K562 (cell line): ENCODE data around the gene PI4K2A. TPM values are rescaled to one million over a fixed set of nuclear protein-coding genes. Genes with fewer than 3 reads are reported as not detected.

Experiments used
- ARID2 ChIP-seq: fragments of 450-650 bp; IDR thresholded peaks from 2 replicates; pipeline ENCODE4 v1.6.1; 2017; ENCODE audit warnings: antibody characterized with exemption, mild to moderate bottlenecking
- CAMTA2 ChIP-seq: fragments of 250-450 bp; sonication (Bioruptor Pico); conservative IDR thresholded peaks from 2 replicates; pipeline ENCODE4 v1.5.1; 2022
- CEBPB ChIP-seq: fragments of 450-650 bp; IDR thresholded peaks from 2 replicates; pipeline ENCODE4 v1.6.1; 2016; ENCODE audit warnings: missing genetic modification characterization, missing compliant biosample characterization
- ETV6 ChIP-seq, 3 experiments: fragments of 150-350 bp in 1 of 3; sonication (generic) in 1 of 3; formaldehyde crosslinking in 1 of 3; IDR thresholded peaks; 2 replicates each; pipeline versions ENCODE4 v1.6.1 to v1.8.0; 2014 to 2022; ENCODE audit warnings: borderline replicate concordance in 2 of 3, low read depth in 2 of 3, antibody characterized with exemption in 1 of 3, low read length in 1 of 3, mild to moderate bottlenecking in 1 of 3, missing genetic modification reagents in 1 of 3
- FOS ChIP-seq: IDR thresholded peaks from 3 replicates; pipeline ENCODE4 v1.6.1; 2011; ENCODE audit not compliant: insufficient read length; ENCODE audit errors: extremely low read depth
- GTF2F1 ChIP-seq: IDR thresholded peaks from 2 replicates; pipeline ENCODE4 v1.6.1; 2011; ENCODE audit warnings: low read depth, low read length, improper control_type of control experiment
- LARP7 ChIP-seq: fragments of 450-650 bp; IDR thresholded peaks from 2 replicates; pipeline ENCODE4 v1.6.1; 2016
- MCM2 ChIP-seq: fragments of 450-650 bp; IDR thresholded peaks from 2 replicates; pipeline ENCODE4 v1.6.1; 2017; ENCODE audit warnings: low read depth, mild to moderate bottlenecking
- MIER1 ChIP-seq: fragments of 450-650 bp; IDR thresholded peaks from 2 replicates; pipeline ENCODE4 v1.6.1; 2016; ENCODE audit warnings: antibody characterized with exemption, mild to moderate bottlenecking, low read depth
- NFE2L1 ChIP-seq: fragments of 450-650 bp; IDR thresholded peaks from 2 replicates; pipeline ENCODE4 v1.6.1; 2016; ENCODE audit warnings: missing genetic modification characterization, low read depth, mild to moderate bottlenecking, missing compliant biosample characterization, moderate library complexity, borderline replicate concordance
- POLR2A ChIP-seq: fragments of 450-650 bp; conservative IDR thresholded peaks from 2 replicates; pipeline ENCODE4 v1.6.1; 2016
- SIRT6 ChIP-seq: IDR thresholded peaks from one replicate; pipeline ENCODE4 v1.6.1; 2012; ENCODE audit warnings: low read depth, mild to moderate bottlenecking, control low read depth, inconsistent platforms, low read length, moderate library complexity
- SMAD4 ChIP-seq: fragments of 250-450 bp; sonication (Bioruptor Pico); conservative IDR thresholded peaks from 2 replicates; pipeline ENCODE4 v1.8.0; 2021; ENCODE audit warnings: inconsistent platforms, mild to moderate bottlenecking, moderate library complexity
- ZNF124 ChIP-seq: sonication (generic); formaldehyde crosslinking; IDR thresholded peaks from 2 replicates; pipeline ENCODE4 v1.8.1; 2022; ENCODE audit warnings: missing genetic modification reagents
- ZNF274 ChIP-seq: IDR thresholded peaks from 2 replicates; pipeline ENCODE4 v1.6.1; 2011; ENCODE audit warnings: low read depth, mild to moderate bottlenecking, low read length, moderate library complexity, borderline replicate concordance
- ZNF57 ChIP-seq: fragments of 450-650 bp; formaldehyde crosslinking; IDR thresholded peaks from 2 replicates; pipeline ENCODE4 v1.4.0; 2020; ENCODE audit warnings: mild to moderate bottlenecking, moderate library complexity
- polyA plus RNA-seq, 8 experiments: library from polyadenylated mRNA; depleted of rRNA in 4 of 8; stranded (reverse) in 5 of 8; unstranded in 3 of 8; fragments of >200 nt; fragmentation: Nextera tagmentation in 2 of 8; fragmentation: Illumina TruSeq in 1 of 8; extraction: Ambion mirVana in 2 of 8; extraction: Trizol in 1 of 8; gene quantifications; 2 replicates each; pipeline versions ENCODE4 v1.2.1 to v1.2.3, GENCODE V29; 2011 to 2014; ENCODE audit warnings: inconsistent platforms in 1 of 8, missing spikeins in 1 of 8
- total RNA-seq, 7 experiments: library from RNA; depleted of rRNA in 6 of 7; stranded (reverse); fragments of >200 nt in 6 of 7; fragmentation: Illumina TruSeq in 2 of 7; extraction: Trizol in 2 of 7; gene quantifications; 2 replicates each; pipeline versions ENCODE4 v1.2.1 to v1.2.3, GENCODE V29; 2011 to 2021; ENCODE audit warnings: low replicate concordance in 1 of 7
- TF ChIP-seq, protein P1 (sequence below): fragments of 450-650 bp; formaldehyde crosslinking; IDR thresholded peaks from 2 replicates; pipeline ENCODE4 v1.4.0; 2020; ENCODE audit warnings: mild to moderate bottlenecking, moderate library complexity
- TF ChIP-seq, protein P2 (sequence below): fragments of 250-450 bp; sonication (Bioruptor Pico); IDR thresholded peaks from 2 replicates; pipeline ENCODE4 v1.4.0; 2020; ENCODE audit warnings: mild to moderate bottlenecking, moderate library complexity, borderline replicate concordance
- TF ChIP-seq, protein P3 (sequence below): IDR thresholded peaks from 2 replicates; pipeline ENCODE4 v1.6.1; 2011; ENCODE audit warnings: borderline replicate concordance, low read depth, mild to moderate bottlenecking, moderate library complexity, low read length; ENCODE audit not compliant: insufficient read depth, poor library complexity, severe bottlenecking
- TF ChIP-seq, protein P4 (sequence below): IDR thresholded peaks from 2 replicates; pipeline ENCODE4 v1.6.1; 2012; ENCODE audit warnings: low read depth, low read length, improper control_type of control experiment, borderline replicate concordance

Gene PI4K2A
- total and polyA plus RNA-seq, 9 of the 15 experiments (the other 6 are each of a cell fraction or from before 2014, with no cell fraction given) = 4.4 to 28.4 (median 16.5) TPM

DNA sequence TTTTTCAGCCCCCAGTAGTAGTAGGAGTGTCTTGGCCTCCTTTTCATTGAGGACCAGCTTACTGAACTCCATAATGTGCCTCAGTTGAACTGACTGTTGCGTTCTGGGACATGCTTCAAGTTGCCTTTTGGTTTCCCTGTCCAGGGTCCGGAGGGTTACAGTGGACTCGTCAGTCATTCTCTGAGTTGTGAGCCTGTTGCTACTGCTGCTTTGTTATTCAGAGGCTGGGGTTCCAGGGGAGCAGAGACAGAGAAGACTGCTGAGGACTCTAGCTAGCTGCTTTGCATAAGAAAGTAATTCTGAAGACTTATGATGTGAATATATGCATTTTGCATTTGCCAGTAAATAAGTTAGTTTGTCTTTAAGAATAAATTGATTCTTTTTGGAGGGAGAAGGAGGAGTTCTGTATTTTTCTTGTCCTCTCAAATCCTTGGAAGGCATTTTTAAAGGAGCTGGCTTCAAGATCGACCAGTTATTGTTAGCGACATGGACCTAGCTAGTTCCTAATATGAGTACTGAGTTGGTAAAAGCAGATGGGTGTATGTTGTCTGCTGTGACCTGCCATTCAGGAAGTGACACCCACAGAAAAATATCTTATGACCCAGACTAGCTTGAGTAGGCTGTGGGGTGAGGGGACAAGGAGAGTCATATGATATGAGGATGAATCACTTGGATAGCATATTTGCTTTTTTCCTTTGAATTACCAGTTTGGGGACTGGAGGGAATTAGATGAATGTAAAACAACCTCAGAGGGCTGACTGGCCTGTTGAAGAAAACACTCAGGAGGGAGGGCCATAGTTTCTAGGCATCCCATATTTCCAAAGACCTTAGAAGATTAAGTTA lies 8.3 kb downstream of the PI4K2A start (continued):
- no peak for TF ChIP-seq CAMTA2
- no peak for TF ChIP-seq GTF2F1
- TF ChIP-seq, protein P1, sequence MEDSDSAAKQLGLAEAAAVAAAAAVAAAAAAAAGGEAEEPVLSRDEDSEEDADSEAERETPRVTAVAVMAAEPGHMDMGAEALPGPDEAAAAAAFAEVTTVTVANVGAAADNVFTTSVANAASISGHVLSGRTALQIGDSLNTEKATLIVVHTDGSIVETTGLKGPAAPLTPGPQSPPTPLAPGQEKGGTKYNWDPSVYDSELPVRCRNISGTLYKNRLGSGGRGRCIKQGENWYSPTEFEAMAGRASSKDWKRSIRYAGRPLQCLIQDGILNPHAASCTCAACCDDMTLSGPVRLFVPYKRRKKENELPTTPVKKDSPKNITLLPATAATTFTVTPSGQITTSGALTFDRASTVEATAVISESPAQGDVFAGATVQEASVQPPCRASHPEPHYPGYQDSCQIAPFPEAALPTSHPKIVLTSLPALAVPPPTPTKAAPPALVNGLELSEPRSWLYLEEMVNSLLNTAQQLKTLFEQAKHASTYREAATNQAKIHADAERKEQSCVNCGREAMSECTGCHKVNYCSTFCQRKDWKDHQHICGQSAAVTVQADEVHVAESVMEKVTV (CRISPR knock-in tag) = no peak
- no peak for TF ChIP-seq MCM2
- TF ChIP-seq SMAD4 = no peak
- TF ChIP-seq ZNF57 (CRISPR knock-in tag) = no peak
- TF ChIP-seq, protein P2, sequence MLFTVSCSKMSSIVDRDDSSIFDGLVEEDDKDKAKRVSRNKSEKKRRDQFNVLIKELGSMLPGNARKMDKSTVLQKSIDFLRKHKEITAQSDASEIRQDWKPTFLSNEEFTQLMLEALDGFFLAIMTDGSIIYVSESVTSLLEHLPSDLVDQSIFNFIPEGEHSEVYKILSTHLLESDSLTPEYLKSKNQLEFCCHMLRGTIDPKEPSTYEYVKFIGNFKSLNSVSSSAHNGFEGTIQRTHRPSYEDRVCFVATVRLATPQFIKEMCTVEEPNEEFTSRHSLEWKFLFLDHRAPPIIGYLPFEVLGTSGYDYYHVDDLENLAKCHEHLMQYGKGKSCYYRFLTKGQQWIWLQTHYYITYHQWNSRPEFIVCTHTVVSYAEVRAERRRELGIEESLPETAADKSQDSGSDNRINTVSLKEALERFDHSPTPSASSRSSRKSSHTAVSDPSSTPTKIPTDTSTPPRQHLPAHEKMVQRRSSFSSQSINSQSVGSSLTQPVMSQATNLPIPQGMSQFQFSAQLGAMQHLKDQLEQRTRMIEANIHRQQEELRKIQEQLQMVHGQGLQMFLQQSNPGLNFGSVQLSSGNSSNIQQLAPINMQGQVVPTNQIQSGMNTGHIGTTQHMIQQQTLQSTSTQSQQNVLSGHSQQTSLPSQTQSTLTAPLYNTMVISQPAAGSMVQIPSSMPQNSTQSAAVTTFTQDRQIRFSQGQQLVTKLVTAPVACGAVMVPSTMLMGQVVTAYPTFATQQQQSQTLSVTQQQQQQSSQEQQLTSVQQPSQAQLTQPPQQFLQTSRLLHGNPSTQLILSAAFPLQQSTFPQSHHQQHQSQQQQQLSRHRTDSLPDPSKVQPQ = no peak
- TF ChIP-seq, protein P3, sequence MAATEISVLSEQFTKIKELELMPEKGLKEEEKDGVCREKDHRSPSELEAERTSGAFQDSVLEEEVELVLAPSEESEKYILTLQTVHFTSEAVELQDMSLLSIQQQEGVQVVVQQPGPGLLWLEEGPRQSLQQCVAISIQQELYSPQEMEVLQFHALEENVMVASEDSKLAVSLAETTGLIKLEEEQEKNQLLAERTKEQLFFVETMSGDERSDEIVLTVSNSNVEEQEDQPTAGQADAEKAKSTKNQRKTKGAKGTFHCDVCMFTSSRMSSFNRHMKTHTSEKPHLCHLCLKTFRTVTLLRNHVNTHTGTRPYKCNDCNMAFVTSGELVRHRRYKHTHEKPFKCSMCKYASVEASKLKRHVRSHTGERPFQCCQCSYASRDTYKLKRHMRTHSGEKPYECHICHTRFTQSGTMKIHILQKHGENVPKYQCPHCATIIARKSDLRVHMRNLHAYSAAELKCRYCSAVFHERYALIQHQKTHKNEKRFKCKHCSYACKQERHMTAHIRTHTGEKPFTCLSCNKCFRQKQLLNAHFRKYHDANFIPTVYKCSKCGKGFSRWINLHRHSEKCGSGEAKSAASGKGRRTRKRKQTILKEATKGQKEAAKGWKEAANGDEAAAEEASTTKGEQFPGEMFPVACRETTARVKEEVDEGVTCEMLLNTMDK = no peak
- no peak for TF ChIP-seq FOS
- TF ChIP-seq ZNF124 = no peak
- no peak for TF ChIP-seq ETV6 (IDR thresholded peaks at IDR 0.05; ENCODE audit: borderline replicate concordance in 1 of 2, low read depth in 2 of 2, low read length in 1 of 2)
- TF ChIP-seq ETV6 (CRISPR knock-in tag; IDR thresholded peaks at IDR 0.05; ENCODE audit: borderline replicate concordance) = no peak
- no peak for TF ChIP-seq MIER1
- TF ChIP-seq SIRT6 = no peak
- TF ChIP-seq LARP7 = no peak
- TF ChIP-seq ZNF274 = no peak
- TF ChIP-seq NFE2L1 = no peak
- TF ChIP-seq CEBPB (tag) = no peak
- no peak for TF ChIP-seq POLR2A
- TF ChIP-seq ARID2 = no peak
- TF ChIP-seq, protein P4, sequence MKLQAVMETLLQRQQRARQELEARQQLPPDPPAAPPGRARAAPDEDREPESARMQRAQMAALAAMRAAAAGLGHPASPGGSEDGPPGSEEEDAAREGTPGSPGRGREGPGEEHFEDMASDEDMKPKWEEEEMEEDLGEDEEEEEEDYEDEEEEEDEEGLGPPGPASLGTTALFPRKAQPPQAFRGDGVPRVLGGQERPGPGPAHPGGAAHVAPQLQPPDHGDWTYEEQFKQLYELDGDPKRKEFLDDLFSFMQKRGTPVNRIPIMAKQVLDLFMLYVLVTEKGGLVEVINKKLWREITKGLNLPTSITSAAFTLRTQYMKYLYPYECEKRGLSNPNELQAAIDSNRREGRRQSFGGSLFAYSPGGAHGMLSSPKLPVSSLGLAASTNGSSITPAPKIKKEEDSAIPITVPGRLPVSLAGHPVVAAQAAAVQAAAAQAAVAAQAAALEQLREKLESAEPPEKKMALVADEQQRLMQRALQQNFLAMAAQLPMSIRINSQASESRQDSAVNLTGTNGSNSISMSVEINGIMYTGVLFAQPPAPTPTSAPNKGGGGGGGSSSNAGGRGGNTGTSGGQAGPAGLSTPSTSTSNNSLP = peak; percentile 26; the same call in 1 of the 2 replicates
